AG04449 (cell line): ENCODE measurements around the gene FBXO42.
A peak's percentile ranks its signal among the peaks of the same experiment; 100 is the strongest.

Source experiments
- CTCF ChIA-PET: fragments of 350-600 bp; formaldehyde crosslinking; extraction: SDS; loops from one replicate; lab custom pipeline; 2021; ENCODE audit warnings: antibody characterized with exemption; lab: Yijun Ruan, JAX
- POLR2A ChIA-PET: fragments of 400-600, 350-600 bp; formaldehyde crosslinking; extraction: SDS; loops from one replicate; lab custom pipeline; 2020; ENCODE audit warnings: antibody characterized with exemption, inconsistent platforms; lab: Yijun Ruan, JAX
- DNase-seq: peaks from one replicate; pipeline ENCODE4 v3.0.0-alpha.2; 2010; ENCODE audit warnings: low read depth, low spot score
- H3K4me3 ChIP-seq: 2 replicates; pipeline ENCODE4 v1.5.1; 2011; ENCODE audit warnings: low read depth, mild to moderate bottlenecking, control low read depth, low read length
- CTCF ChIP-seq: IDR thresholded peaks from one replicate; pipeline ENCODE4 v1.5.1; 2011; ENCODE audit warnings: mild to moderate bottlenecking, moderate library complexity, low read length, control low read depth, inconsistent platforms; ENCODE audit not compliant: insufficient read depth; ENCODE audit errors: missing control alignments

FBXO42 gene

GRCh38 chr1:16374266-16374665 is 22.0 kb upstream of the FBXO42 start:
- no peak overlapping the region for H3K4me3 ChIP-seq
- no peak for TF ChIP-seq CTCF
- ChIA-PET CTCF (interaction anchor here (0.7 to 3.3 kb wide), 4 partner anchors 9 to 66 kb away, joined by 3 to 10 read pairs (median 6); partner anchors contain the start of gene NECAP2), POLR2A (interaction anchor here (0.8 to 1.3 kb wide), 2 partner anchors 18 to 22 kb away, joined by 3 read pairs; no protein-coding TSS in a partner anchor)
- no peak for DNase-seq

GRCh38 chr1:16372535-16373285 is 20.4 kb upstream of the FBXO42 start:
- no peak overlapping the region for H3K4me3 ChIP-seq
- CTCF ChIA-PET: interaction anchor here (0.6 to 3.3 kb wide), 4 partner anchors 16 to 69 kb away, joined by 4 to 10 read pairs (median 8); partner anchors contain the start of gene NECAP2
- POLR2A ChIA-PET: interaction anchor here (1.5 kb wide), 1 partner anchor 13 kb away, joined by 3 read pairs; no protein-coding TSS in a partner anchor

GRCh38 chr1:16371725-16372124 is 19.4 kb upstream of the FBXO42 start:
- no peak for DNase-seq
- no peak overlapping the region for H3K4me3 ChIP-seq
- ChIA-PET CTCF (interaction anchor here (0.8 to 1.5 kb wide), 2 partner anchors 19 to 69 kb away, joined by 5 to 9 read pairs; partner anchors contain the start of genes FBXO42 and NECAP2), POLR2A (interaction anchor here (1.5 kb wide), 1 partner anchor 14 kb away, joined by 3 read pairs; no protein-coding TSS in a partner anchor)
- no peak for TF ChIP-seq CTCF

More at GRCh38 chr1:16372535-16373285, 20.4 kb upstream of the FBXO42 start:
- TF ChIP-seq CTCF: no peak
- DNase-seq: no peak

GRCh38 chr1:16369821-16370220 is 17.5 kb upstream of the FBXO42 start:
- no peak for DNase-seq
- POLR2A ChIA-PET: no interaction called here
- no peak overlapping the region for H3K4me3 ChIP-seq
- TF ChIP-seq CTCF: no peak
- CTCF ChIA-PET: no interaction called here

GRCh38 chr1:16367968-16368890 is 15.9 kb upstream of the FBXO42 start:
- ChIA-PET POLR2A (interaction anchor here (1.0 kb wide), 1 partner anchor 16 kb away, joined by 5 read pairs; the partner anchor contains the start of gene FBXO42), CTCF (no interaction called here)
- peak; percentile 21 for DNase-seq

More at GRCh38 chr1:16367968-16368890, 15.9 kb upstream of the FBXO42 start:
- H3K4me3 ChIP-seq: peak overlapping the region; percentile 87
- no peak for TF ChIP-seq CTCF
